Stomach (tissue), 9 donors: ENCODE results near the gene PSG1. TPM values are rescaled to one million over a fixed set of nuclear protein-coding genes. Genes with fewer than 3 reads are reported as not detected.
"Not testable (repeated sequence)": the region's sequence is repeated elsewhere in the genome, so short reads cannot be mapped to it uniquely, and the experiment has no call there.

ENCODE experiments used
- DNase-seq, 2 donors: peaks; one replicate each; pipeline versions ENCODE4 v3.0.0 to v3.0.0-alpha.2; 2013 to 2019
- H3K27ac ChIP-seq, 5 donors: fragments of 200-600 bp in 4 of 5; sonication (generic) in 4 of 5; one replicate each; pipeline ENCODE4 v1.5.1; 2013 to 2019; ENCODE audit warnings: mild to moderate bottlenecking in 1 of 5, moderate library complexity in 1 of 5
- H3K27me3 ChIP-seq, 3 donors: fragments of 200-600 bp; sonication (generic); one replicate each; pipeline ENCODE4 v1.5.1; 2017 to 2019; ENCODE audit warnings: mixed run types in 1 of 3
- H3K36me3 ChIP-seq, 4 donors: fragments of 200-600 bp; sonication (generic); 1 replicate in 3 of 4; 2 replicates in 1 of 4; pipeline ENCODE4 v1.5.1; 2016 to 2019
- H3K4me1 ChIP-seq, 4 donors: fragments of 200-600 bp; sonication (generic); one replicate each; pipeline ENCODE4 v1.5.1; 2016 to 2019
- H3K4me3 ChIP-seq, 4 donors: fragments of 200-600 bp; sonication (generic) in 3 of 4; one replicate each; pipeline ENCODE4 v1.5.1; 2016 to 2019; ENCODE audit warnings: mild to moderate bottlenecking in 1 of 4
- H3K9me3 ChIP-seq, 4 donors: fragments of 200-600 bp; sonication (generic); one replicate each; pipeline ENCODE4 v1.5.1; 2016 to 2019
- EP300 ChIP-seq: sonication (generic); formaldehyde crosslinking; IDR thresholded peaks from one replicate; pipeline ENCODE4 v1.6.1; 2017; ENCODE audit warnings: antibody characterized with exemption
- POLR2A ChIP-seq, 4 donors: fragments of 450-650 bp; IDR thresholded peaks; one replicate each; pipeline ENCODE4 v1.6.1; 2016; ENCODE audit warnings: antibody characterized with exemption in 4 of 4, control low read depth in 2 of 4, mild to moderate bottlenecking in 1 of 4, moderate library complexity in 1 of 4
- POLR2AphosphoS5 ChIP-seq, 3 donors: sonication (generic); formaldehyde crosslinking; IDR thresholded peaks; one replicate each; pipeline ENCODE4 v1.6.1; 2016; ENCODE audit warnings: antibody characterized with exemption in 3 of 3
- WGBS, 5 donors: extraction: QIAGEN DNeasy Blood & Tissue Kit in 3 of 5; methylation state at CpG; one replicate each; pipeline versions ENCODE4 v1.1.5 to v1.1.7; 2013 to 2018; 5-methylcytosine and 5-hydroxymethylcytosine counted together
- intact Hi-C: fragments of 100-400 bp; cut with DNase I; formaldehyde crosslinking; loops from one replicate; pipeline ENCODE4 v1.15.1; 2023; ENCODE audit warnings: low total_unique reads
- polyA plus RNA-seq, 3 donors: library from polyadenylated mRNA; stranded (reverse); fragments of 200-250 nt; gene quantifications; one replicate each; pipeline ENCODE4 v1.2.3, GENCODE V29; 2013
- total RNA-seq, 5 donors: library from RNA; depleted of rRNA; stranded (reverse); fragments of >200 nt; gene quantifications; one replicate each; pipeline versions ENCODE4 v1.1.0 to v1.2.3, GENCODE V29; 2014 to 2016
- TF ChIP-seq, protein P1 (sequence below), 7 experiments: fragments of 450-650 bp in 4 of 7; fragments of 200-600 bp in 3 of 7; sonication (generic) in 3 of 7; IDR thresholded peaks; one replicate each; pipeline ENCODE4 v1.5.1; 2016 to 2019; ENCODE audit warnings: antibody characterized with exemption in 7 of 7, control low read depth in 2 of 7, mild to moderate bottlenecking in 1 of 7
- donor health status: healthy with polysubstance abuse.
- donor health status: Bipolar disorder and iron deficiency.
- donor health status: healthy.

PSG1 gene
- total and polyA plus RNA-seq, 8 donors, result not detected

DNA sequence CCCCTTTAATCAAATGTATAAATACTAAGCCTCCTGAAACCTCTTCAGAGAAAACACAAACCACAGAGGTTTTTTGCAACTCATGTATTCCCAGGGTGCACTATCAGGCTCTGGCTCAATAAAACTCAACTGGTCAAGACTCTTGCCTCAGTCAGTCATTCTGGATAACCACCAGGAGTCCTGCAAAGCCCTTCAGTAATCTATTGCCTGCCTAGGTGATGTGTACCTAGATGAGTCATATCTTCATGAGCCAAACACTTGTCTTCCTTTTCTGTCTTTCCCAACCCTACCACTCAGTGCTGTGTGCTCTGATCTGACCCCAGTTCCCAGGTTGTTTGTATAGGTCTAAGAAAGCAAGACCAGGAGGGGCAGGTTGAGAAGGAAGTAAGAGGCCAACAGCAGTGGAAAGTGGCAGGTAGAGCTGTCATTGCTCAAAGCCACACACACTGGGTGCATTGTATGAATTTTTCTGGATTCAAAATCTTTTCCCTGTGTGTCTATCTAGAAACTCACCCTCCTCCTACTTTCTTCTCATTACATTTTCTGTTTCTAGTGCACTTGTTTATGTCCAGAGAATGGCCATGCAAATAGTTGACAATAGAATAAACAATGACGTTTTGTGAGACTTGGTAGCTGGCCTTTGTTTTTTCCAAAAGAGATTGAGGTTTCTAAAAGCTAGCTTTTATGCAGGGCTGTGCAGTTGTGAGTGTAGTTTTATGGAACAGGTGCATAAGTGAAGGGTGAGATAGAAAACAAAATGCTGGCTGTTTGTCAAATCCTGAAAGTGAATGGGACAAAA is 48.1 kb downstream of the PSG1 start:
- Histone ChIP-seq H3K36me3 (no peaks in the 10 kb centered on the region), H3K4me1 (no peaks in the 10 kb centered on the region), H3K27ac (no peak overlapping the region), H3K9me3 (no peaks in the 10 kb centered on the region), H3K27me3 (no peaks in the 10 kb centered on the region), H3K4me3 (no peak overlapping the region)
- intact Hi-C loops, result no loop called here
- TF ChIP-seq EP300 (no peak), POLR2A (IDR thresholded peaks at IDR 0.05) (no peak), POLR2AphosphoS5 (IDR thresholded peaks at IDR 0.05) (no peak)
- TF ChIP-seq, protein P1, sequence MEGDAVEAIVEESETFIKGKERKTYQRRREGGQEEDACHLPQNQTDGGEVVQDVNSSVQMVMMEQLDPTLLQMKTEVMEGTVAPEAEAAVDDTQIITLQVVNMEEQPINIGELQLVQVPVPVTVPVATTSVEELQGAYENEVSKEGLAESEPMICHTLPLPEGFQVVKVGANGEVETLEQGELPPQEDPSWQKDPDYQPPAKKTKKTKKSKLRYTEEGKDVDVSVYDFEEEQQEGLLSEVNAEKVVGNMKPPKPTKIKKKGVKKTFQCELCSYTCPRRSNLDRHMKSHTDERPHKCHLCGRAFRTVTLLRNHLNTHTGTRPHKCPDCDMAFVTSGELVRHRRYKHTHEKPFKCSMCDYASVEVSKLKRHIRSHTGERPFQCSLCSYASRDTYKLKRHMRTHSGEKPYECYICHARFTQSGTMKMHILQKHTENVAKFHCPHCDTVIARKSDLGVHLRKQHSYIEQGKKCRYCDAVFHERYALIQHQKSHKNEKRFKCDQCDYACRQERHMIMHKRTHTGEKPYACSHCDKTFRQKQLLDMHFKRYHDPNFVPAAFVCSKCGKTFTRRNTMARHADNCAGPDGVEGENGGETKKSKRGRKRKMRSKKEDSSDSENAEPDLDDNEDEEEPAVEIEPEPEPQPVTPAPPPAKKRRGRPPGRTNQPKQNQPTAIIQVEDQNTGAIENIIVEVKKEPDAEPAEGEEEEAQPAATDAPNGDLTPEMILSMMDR (IDR thresholded peaks at IDR 0.05), result no peak
- no peak for DNase-seq
- WGBS, 5 donors, result 22 to 40% (median 33%) methylated on average over 1 of the region's 1 CpG

DNA sequence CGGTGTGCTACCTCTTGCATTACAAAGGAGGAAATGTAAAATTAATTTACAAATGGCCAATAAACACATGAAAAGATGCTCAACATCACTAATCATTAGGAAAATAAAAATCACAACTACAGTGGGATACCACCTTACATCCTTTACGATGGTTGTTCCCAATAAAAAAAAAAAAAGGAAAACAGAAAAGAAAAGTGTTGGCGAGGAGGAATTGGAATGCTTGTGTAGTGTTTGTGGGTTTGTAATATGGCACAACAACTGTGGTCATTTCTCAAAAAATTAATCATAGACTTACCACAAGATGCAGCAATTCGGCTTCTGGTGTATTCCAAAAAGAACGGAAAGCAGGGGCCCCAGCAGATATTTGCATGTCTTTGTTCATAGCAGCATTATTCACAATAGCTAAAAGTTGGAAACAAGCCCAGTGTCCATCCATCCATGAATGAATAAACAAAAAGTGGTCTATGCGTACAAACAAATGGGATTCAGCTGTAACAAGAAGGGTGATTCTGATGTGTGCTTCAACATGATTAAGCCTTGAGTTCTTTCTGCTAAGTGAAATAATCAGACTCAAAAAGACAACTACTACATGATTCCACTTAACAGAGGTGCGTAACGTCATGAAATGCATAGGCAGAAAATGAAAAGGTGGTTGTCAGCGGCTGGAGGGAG is 58.1 kb downstream of the PSG1 start:
- H3K27ac ChIP-seq, H3K4me1 ChIP-seq, intact Hi-C loops, H3K27me3 ChIP-seq, DNase-seq, H3K4me3 ChIP-seq, H3K36me3 ChIP-seq, H3K9me3 ChIP-seq: not testable (repeated sequence)
- 82 to 88% (median 85%) methylated on average over 9 of the region's 9 CpGs for WGBS, 5 donors

DNA sequence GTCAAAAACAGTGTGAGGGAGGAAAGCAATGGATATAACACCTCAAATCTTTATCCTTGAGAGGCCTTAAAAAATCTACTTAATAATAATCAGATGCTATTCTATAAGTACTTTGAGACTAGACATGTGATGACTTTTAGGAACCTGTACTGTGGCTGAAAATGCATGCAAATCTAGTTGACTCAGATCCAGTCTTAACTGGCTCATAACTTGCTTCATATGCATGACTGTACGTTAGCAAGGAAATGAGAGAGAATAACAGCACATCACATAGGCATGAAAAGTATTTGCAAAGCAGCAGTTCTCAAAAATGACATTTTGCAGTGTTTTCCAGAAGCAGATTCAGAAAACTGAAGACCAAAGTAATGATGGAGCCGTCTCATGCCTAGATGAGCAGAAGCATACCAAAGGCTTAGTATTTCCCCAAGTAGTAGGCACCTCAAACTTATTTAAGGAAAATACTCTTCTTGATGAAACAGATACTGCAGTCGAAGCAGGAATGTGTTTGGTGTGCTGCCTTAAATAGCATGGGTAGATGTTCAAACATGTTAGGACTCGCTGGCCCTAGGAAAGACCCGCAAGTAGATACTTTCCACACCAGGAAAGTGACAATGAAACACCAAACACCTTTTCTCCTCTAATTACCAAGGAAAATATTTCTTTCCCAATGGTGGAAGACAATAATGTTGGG is 59.4 kb downstream of the PSG1 start:
- H3K4me3 ChIP-seq, H3K9me3 ChIP-seq, H3K36me3 ChIP-seq, intact Hi-C loops, H3K27ac ChIP-seq, H3K4me1 ChIP-seq, H3K27me3 ChIP-seq, DNase-seq: not testable (repeated sequence)
- WGBS, 5 donors, result 74 to 77% (median 76%) methylated on average over 5 of the region's 5 CpGs

DNA sequence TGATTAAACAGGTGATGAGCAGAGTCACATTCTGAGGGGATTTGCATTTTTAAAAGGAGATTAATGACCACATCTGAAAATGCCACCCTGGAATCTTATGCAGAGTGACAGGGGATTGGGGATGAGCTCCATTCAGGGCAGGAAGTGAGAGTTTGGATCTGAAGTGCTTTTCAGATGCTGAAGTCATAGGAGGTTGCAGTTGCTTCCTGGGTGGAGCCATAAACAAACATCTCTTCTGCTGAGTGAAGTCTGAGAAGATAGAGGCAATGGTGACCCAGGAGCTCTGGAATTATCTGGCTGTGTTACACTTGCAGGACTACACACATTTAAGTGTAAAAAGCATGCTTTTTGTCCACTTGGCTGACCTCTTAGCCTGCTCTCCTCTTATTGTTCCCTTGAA is 62.6 kb downstream of the PSG1 start:
- intact Hi-C loops, result no loop called here
- no peaks in the 10 kb centered on the region for H3K9me3 ChIP-seq

More for the DNA sequence above, 62.6 kb downstream of the PSG1 start:
- H3K27me3 ChIP-seq, result peaks cover 0 to 5% (median 0%) of the 10 kb centered on the region in 3 donors
- TF ChIP-seq POLR2AphosphoS5 (IDR thresholded peaks at IDR 0.05) (no peak), POLR2A (IDR thresholded peaks at IDR 0.05) (no peak), EP300 (no peak)
- TF ChIP-seq, protein P1 (IDR thresholded peaks at IDR 0.05), result no peak
- no peaks in the 10 kb centered on the region for H3K36me3 ChIP-seq
- no peak for DNase-seq
- no peak overlapping the region for H3K4me3 ChIP-seq
- no peaks in the 10 kb centered on the region for H3K4me1 ChIP-seq
- H3K27ac ChIP-seq, result no peak overlapping the region

Other genes with a start within 250 kb of the PSG1 start
- not detected for gene PSG3, start 139.2 kb downstream of the PSG1 start, total RNA-seq
- gene PSG3, start 139.2 kb downstream of the PSG1 start, polyA plus RNA-seq, result not detected
- not detected for gene PSG8, start 114.0 kb downstream of the PSG1 start, total RNA-seq
- gene PSG8, start 114.0 kb downstream of the PSG1 start, polyA plus RNA-seq, result under 1 TPM in 1 of 3 donors, not detected in 2; 0.05 TPM
- not detected for gene PSG6, start 38.2 kb upstream of the PSG1 start, total RNA-seq
- gene PSG6, start 38.2 kb upstream of the PSG1 start, polyA plus RNA-seq, result not detected
- not detected for gene PSG7, start 57.5 kb upstream of the PSG1 start, total RNA-seq
- not detected for gene PSG7, start 57.5 kb upstream of the PSG1 start, polyA plus RNA-seq
- gene PSG11, start 146.8 kb upstream of the PSG1 start, total RNA-seq, result not detected
- gene PSG11, start 146.8 kb upstream of the PSG1 start, polyA plus RNA-seq, result not detected
- gene PSG2, start 203.0 kb upstream of the PSG1 start, total RNA-seq, result not detected
- not detected for gene PSG2, start 203.0 kb upstream of the PSG1 start, polyA plus RNA-seq